Body of pancreas (tissue), 4 donors: Measurements from ENCODE around the gene AKNAD1.

ENCODE experiments used
- POLR2A ChIP-seq, 3 donors: fragments of 450-650 bp; IDR thresholded peaks; one replicate each; pipeline ENCODE4 v1.6.1; 2016; ENCODE audit warnings: antibody characterized with exemption in 3 of 3, mild to moderate bottlenecking in 2 of 3
- TF ChIP-seq, protein P1 (sequence below), 7 experiments: fragments of 450-650 bp in 4 of 7; fragments of 200-600 bp in 3 of 7; sonication (generic) in 3 of 7; IDR thresholded peaks; one replicate each; pipeline ENCODE4 v1.5.1; 2016 to 2019; ENCODE audit warnings: antibody characterized with exemption in 7 of 7

- TF ChIP-seq, protein P1, sequence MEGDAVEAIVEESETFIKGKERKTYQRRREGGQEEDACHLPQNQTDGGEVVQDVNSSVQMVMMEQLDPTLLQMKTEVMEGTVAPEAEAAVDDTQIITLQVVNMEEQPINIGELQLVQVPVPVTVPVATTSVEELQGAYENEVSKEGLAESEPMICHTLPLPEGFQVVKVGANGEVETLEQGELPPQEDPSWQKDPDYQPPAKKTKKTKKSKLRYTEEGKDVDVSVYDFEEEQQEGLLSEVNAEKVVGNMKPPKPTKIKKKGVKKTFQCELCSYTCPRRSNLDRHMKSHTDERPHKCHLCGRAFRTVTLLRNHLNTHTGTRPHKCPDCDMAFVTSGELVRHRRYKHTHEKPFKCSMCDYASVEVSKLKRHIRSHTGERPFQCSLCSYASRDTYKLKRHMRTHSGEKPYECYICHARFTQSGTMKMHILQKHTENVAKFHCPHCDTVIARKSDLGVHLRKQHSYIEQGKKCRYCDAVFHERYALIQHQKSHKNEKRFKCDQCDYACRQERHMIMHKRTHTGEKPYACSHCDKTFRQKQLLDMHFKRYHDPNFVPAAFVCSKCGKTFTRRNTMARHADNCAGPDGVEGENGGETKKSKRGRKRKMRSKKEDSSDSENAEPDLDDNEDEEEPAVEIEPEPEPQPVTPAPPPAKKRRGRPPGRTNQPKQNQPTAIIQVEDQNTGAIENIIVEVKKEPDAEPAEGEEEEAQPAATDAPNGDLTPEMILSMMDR (IDR thresholded peaks at IDR 0.05) = no peak
- no peak for TF ChIP-seq POLR2A (IDR thresholded peaks at IDR 0.05)
Measured at GRCh38 chr1:108817016-108817415, 39.9 kb downstream of the AKNAD1 start.
